HG03571 (cell line): ENCODE measurements around the gene COG7.
"Not testable (repeated sequence)": the region's sequence is repeated elsewhere in the genome, so short reads cannot be mapped to it uniquely, and the experiment has no call there.

ENCODE experiments used
- ATAC-seq: cut with Tn5 transposase; IDR thresholded peaks from one replicate; pipeline ENCODE4 v1.9.1; 2021; ENCODE audit not compliant: unreplicated experiment

Gene COG7

GRCh38 chr16:23414731-23415130 is 38.3 kb downstream of the COG7 start:
- no peak for ATAC-seq

GRCh38 chr16:23410176-23410575 is 42.8 kb downstream of the COG7 start:
- ATAC-seq: no peak

- no peak for ATAC-seq
Observed at GRCh38 chr16:23409522-23409921, 43.5 kb downstream of the COG7 start.

GRCh38 chr16:23408823-23409298 is 44.1 kb downstream of the COG7 start:
- ATAC-seq: no peak

GRCh38 chr16:23408242-23408822 is 44.7 kb downstream of the COG7 start:
- no peak for ATAC-seq

GRCh38 chr16:23407436-23408127 is 45.4 kb downstream of the COG7 start:
- no peak for ATAC-seq

GRCh38 chr16:23406546-23407240 is 46.3 kb downstream of the COG7 start:
- no peak for ATAC-seq

- ATAC-seq: no peak
Observed at GRCh38 chr16:23406024-23406423, 47.0 kb downstream of the COG7 start.

- ATAC-seq: no peak
Observed at GRCh38 chr16:23403547-23403946, 49.4 kb downstream of the COG7 start.

- ATAC-seq: no peak
Observed at GRCh38 chr16:23402100-23402499, 50.9 kb downstream of the COG7 start.

- ATAC-seq: no peak
Observed at GRCh38 chr16:23401139-23401538, 51.9 kb downstream of the COG7 start.

GRCh38 chr16:23400447-23400846 is 52.5 kb downstream of the COG7 start:
- not testable (repeated sequence) for ATAC-seq

GRCh38 chr16:23398987-23399805 is 53.8 kb downstream of the COG7 start:
- ATAC-seq: no peak

GRCh38 chr16:23397464-23397863 is 55.5 kb downstream of the COG7 start:
- no peak for ATAC-seq

- no peak for ATAC-seq
Observed at GRCh38 chr16:23395732-23396131, 57.3 kb downstream of the COG7 start.

- ATAC-seq: no peak
Observed at GRCh38 chr16:23394141-23394831, 58.7 kb downstream of the COG7 start.

GRCh38 chr16:23392223-23392600 is 60.8 kb downstream of the COG7 start:
- no peak for ATAC-seq

- no peak for ATAC-seq
Observed at GRCh38 chr16:23391381-23392222, 61.4 kb downstream of the COG7 start.

- ATAC-seq: not testable (repeated sequence)
Observed at GRCh38 chr16:23389936-23390335, 63.1 kb downstream of the COG7 start.

- no peak for ATAC-seq
Observed at GRCh38 chr16:23389201-23389600, 63.8 kb downstream of the COG7 start.
